ENCODE measurements around the gene MROH2A. TPM values are rescaled to one million over a fixed set of nuclear protein-coding genes. Genes with fewer than 3 reads are reported as not detected.

Gene MROH2A
- total RNA-seq, 1 experiment from 2014 or later, result not detected

DNA sequence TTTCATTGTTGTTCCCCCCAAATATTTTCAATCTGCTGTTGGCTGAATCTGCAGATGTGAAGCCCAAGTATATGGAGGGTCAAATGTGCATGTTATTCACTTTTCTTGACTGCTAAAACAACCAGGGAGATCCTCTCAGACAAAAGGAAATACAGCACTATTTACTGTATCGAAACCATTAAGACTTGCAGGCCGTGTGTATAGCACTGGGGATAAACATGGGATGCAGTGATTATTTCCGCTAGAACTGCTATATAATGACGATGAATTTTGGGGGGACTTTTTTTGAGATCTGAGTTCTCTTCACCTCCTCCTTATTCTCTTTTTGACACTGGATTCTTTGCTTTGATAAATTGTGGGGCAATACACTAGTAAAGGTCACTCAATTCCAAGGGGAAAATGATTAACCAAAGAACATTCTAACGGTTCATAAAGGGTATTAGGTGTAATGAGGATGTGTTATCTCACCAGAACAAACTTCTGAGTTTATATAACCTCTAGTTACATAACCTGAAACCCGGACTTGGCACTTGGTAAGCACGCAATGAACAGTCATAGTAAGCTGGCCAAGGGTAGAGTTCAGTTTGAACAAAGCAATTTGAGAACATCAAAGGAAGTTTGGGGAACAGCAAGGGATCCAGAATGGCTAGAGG, 21.6 kb upstream of the MROH2A start:
- no peak for ATAC-seq
- TF ChIP-seq GABPB1 (CRISPR knock-in tag; IDR thresholded peaks at IDR 0.05), result peak; percentile 73
- TF ChIP-seq, protein P1, sequence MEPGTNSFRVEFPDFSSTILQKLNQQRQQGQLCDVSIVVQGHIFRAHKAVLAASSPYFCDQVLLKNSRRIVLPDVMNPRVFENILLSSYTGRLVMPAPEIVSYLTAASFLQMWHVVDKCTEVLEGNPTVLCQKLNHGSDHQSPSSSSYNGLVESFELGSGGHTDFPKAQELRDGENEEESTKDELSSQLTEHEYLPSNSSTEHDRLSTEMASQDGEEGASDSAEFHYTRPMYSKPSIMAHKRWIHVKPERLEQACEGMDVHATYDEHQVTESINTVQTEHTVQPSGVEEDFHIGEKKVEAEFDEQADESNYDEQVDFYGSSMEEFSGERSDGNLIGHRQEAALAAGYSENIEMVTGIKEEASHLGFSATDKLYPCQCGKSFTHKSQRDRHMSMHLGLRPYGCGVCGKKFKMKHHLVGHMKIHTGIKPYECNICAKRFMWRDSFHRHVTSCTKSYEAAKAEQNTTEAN (CRISPR knock-in tag; IDR thresholded peaks at IDR 0.05), result no peak
- no peak overlapping the region for H3K27ac Mint-ChIP-seq
- no peaks in the 10 kb centered on the region for H3K4me1 Mint-ChIP-seq
- no peak for DNase-seq (ENCODE audit: low spot score)
- ChIA-PET CTCF (no interaction called here), POLR2A (no interaction called here)
- H3K27me3 Mint-ChIP-seq (ENCODE audit: low read depth), result peaks cover 9% of the 10 kb centered on the region
- H3K9me3 Mint-ChIP-seq, result peaks cover 32% of the 10 kb centered on the region
- H3K4me3 Mint-ChIP-seq, result no peak overlapping the region
- peaks cover 10% of the 10 kb centered on the region for H3K36me3 Mint-ChIP-seq

DNA sequence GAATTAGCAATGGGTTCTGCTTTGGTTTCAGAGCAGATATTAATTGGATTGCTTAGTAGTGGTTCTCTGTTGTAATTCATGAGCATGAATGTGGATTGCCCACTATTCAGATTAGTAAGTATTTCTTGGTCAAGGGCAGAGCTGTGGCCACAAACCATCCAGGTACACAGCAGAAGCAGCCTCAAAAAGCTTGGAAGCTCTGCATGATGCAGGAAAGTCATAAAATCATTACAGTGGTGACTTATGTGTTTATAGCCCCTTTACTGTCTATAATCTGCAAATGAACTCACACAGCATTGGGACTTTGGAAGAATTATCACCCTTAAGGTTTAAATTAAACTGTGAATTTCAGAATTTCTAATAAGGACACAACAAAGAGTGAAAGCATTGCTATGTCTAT, 20.0 kb upstream of the MROH2A start:
- DNase-seq (ENCODE audit: low spot score) (no peak), ATAC-seq (no peak)
- Mint-ChIP-seq H3K36me3 (no peaks in the 10 kb centered on the region), H3K4me3 (no peak overlapping the region), H3K27me3 (ENCODE audit: low read depth) (peaks cover 2% of the 10 kb centered on the region), H3K9me3 (peaks cover 18% of the 10 kb centered on the region), H3K27ac (no peak overlapping the region), H3K4me1 (no peaks in the 10 kb centered on the region)
- POLR2A ChIA-PET, result no interaction called here
- no peak for TF ChIP-seq SMAD4 (CRISPR knock-in tag; IDR thresholded peaks at IDR 0.05)
- TF ChIP-seq NFYB (CRISPR knock-in tag; conservative IDR thresholded peaks at IDR 0.05; ENCODE audit: low read depth), result no peak
- TF ChIP-seq, protein P2, sequence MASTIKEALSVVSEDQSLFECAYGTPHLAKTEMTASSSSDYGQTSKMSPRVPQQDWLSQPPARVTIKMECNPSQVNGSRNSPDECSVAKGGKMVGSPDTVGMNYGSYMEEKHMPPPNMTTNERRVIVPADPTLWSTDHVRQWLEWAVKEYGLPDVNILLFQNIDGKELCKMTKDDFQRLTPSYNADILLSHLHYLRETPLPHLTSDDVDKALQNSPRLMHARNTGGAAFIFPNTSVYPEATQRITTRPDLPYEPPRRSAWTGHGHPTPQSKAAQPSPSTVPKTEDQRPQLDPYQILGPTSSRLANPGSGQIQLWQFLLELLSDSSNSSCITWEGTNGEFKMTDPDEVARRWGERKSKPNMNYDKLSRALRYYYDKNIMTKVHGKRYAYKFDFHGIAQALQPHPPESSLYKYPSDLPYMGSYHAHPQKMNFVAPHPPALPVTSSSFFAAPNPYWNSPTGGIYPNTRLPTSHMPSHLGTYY (CRISPR knock-in tag; IDR thresholded peaks at IDR 0.05), result no peak
- CTCF ChIA-PET, result no interaction called here

DNA sequence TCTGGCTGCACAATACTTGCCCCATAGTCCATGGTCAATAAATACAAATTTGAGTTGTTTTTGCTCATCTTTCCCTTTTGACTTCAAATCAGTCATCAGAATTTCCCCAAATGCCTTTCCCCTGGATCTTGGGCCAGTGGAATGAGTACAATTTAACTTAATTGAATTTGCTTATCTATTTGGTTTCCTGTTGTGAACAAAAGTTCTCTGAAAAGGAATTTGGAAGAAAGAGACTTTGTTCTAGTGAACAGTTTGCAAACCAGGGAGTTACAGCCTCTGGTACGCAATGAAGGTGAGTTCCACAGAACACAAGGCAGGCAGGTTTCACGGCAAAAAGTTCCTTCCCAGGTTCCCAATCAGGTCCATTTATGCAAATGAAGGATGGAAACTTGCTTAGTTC, 19.3 kb upstream of the MROH2A start:
- DNase-seq (ENCODE audit: low spot score), result no peak
- ChIA-PET CTCF (interaction anchor here (0.9 kb wide), 1 partner anchor 310 kb away, joined by 3 read pairs; no protein-coding TSS in a partner anchor), POLR2A (no interaction called here)
- Mint-ChIP-seq H3K36me3 (no peaks in the 10 kb centered on the region), H3K27me3 (ENCODE audit: low read depth) (peaks cover 2% of the 10 kb centered on the region; the same call in 1 of the 2 replicates), H3K4me3 (no peak overlapping the region), H3K4me1 (no peaks in the 10 kb centered on the region), H3K9me3 (peaks cover 12% of the 10 kb centered on the region), H3K27ac (no peak overlapping the region)
- no peak for ATAC-seq
- no peak for TF ChIP-seq TEAD4 (CRISPR knock-in tag; IDR thresholded peaks at IDR 0.05)
- no peak for TF ChIP-seq NFE2L1 (CRISPR knock-in tag; IDR thresholded peaks at IDR 0.05)
- TF ChIP-seq, protein P2 (CRISPR knock-in tag; IDR thresholded peaks at IDR 0.05), result no peak
- TF ChIP-seq, protein P3, sequence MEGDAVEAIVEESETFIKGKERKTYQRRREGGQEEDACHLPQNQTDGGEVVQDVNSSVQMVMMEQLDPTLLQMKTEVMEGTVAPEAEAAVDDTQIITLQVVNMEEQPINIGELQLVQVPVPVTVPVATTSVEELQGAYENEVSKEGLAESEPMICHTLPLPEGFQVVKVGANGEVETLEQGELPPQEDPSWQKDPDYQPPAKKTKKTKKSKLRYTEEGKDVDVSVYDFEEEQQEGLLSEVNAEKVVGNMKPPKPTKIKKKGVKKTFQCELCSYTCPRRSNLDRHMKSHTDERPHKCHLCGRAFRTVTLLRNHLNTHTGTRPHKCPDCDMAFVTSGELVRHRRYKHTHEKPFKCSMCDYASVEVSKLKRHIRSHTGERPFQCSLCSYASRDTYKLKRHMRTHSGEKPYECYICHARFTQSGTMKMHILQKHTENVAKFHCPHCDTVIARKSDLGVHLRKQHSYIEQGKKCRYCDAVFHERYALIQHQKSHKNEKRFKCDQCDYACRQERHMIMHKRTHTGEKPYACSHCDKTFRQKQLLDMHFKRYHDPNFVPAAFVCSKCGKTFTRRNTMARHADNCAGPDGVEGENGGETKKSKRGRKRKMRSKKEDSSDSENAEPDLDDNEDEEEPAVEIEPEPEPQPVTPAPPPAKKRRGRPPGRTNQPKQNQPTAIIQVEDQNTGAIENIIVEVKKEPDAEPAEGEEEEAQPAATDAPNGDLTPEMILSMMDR (IDR thresholded peaks at IDR 0.05), result no peak
- TF ChIP-seq, protein P4, sequence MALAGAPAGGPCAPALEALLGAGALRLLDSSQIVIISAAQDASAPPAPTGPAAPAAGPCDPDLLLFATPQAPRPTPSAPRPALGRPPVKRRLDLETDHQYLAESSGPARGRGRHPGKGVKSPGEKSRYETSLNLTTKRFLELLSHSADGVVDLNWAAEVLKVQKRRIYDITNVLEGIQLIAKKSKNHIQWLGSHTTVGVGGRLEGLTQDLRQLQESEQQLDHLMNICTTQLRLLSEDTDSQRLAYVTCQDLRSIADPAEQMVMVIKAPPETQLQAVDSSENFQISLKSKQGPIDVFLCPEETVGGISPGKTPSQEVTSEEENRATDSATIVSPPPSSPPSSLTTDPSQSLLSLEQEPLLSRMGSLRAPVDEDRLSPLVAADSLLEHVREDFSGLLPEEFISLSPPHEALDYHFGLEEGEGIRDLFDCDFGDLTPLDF (CRISPR knock-in tag; IDR thresholded peaks at IDR 0.05), result no peak
- TF ChIP-seq, protein P5, sequence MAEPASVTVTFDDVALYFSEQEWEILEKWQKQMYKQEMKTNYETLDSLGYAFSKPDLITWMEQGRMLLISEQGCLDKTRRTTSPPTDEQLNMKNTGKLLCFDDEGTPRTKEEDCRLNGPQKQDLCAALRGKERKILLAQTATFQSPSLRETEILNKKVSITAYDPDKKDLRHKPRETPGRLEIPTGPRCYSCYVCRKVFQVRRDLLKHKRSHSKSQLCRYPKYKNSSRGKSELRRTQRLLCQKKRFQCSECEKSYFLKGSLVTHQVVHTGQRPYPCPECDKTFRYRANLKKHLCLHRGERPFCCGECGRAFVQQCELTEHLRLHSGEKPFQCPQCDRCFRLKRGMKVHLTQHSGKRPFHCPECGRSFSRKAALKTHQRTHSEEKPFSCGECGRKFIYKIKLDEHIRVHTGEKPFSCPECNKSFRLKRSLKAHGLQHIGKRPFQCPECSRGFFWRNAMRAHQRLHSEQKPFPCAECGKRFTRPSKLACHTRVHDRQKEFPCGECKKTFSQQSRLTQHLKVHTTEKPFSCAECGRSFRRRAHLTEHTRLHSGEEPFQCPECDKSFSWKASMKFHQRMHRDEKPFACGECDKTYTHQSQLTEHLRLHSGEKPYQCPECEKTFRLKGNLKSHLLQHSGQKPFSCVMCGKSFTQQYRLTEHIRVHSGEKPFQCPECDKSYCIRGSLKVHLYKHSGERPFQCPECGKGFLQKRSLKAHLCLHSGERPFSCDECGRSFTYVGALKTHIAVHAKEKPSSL (CRISPR knock-in tag; conservative IDR thresholded peaks at IDR 0.05), result no peak
- TF ChIP-seq, protein P6, sequence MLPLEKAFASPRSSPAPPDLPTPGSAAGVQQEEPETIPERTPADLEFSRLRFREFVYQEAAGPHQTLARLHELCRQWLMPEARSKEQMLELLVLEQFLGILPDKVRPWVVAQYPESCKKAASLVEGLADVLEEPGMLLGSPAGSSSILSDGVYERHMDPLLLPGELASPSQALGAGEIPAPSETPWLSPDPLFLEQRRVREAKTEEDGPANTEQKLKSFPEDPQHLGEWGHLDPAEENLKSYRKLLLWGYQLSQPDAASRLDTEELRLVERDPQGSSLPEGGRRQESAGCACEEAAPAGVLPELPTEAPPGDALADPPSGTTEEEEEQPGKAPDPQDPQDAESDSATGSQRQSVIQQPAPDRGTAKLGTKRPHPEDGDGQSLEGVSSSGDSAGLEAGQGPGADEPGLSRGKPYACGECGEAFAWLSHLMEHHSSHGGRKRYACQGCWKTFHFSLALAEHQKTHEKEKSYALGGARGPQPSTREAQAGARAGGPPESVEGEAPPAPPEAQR (CRISPR knock-in tag; IDR thresholded peaks at IDR 0.05), result no peak
- no peak for TF ChIP-seq JAZF1 (CRISPR knock-in tag; IDR thresholded peaks at IDR 0.05)
